Panc1 (cell line): ENCODE measurements around the gene ASB1. TPM values are rescaled to one million over a fixed set of nuclear protein-coding genes. Genes with fewer than 3 reads are reported as not detected.

Experiments used
- ATAC-seq: fragments of 200-7000 bp; cut with Tn5 transposase; 2 replicates; pipeline ENCODE4 v1.9.1; 2020; ENCODE audit warnings: mild to moderate bottlenecking, moderate library complexity
- BruUV-seq: library from RNA; stranded (reverse); fragments of 400-500 nt; replicated peaks from 2 replicates; lab custom pipeline; 2021; lab: Mats Ljungman, UMichigan
- CTCF ChIA-PET: fragments of 300-600 bp; sonication (Branson Sonifier 250); formaldehyde crosslinking; loops from one replicate; lab custom pipeline; 2022; ENCODE audit warnings: antibody characterized with exemption; lab: Charles Lee
- POLR2A ChIA-PET: fragments of 300-600 bp; sonication (Branson Sonifier 250); formaldehyde crosslinking; loops from one replicate; lab custom pipeline; 2022; ENCODE audit warnings: antibody characterized with exemption; lab: Charles Lee
- DNase-seq: peaks from one replicate; pipeline ENCODE4 v3.0.0-alpha.2; 2010; ENCODE audit warnings: low read depth, low spot score
- H3K27ac ChIP-seq: 2 replicates; pipeline ENCODE4 v1.5.1; 2011; ENCODE audit warnings: mild to moderate bottlenecking, low read length, inconsistent platforms
- H3K27me3 ChIP-seq: fragments of 200-500 bp; sonication (Bioruptor generic); 2 replicates; pipeline ENCODE4 v1.6.0; 2014; ENCODE audit warnings: low read length, inconsistent platforms; ENCODE audit not compliant: control insufficient read depth, insufficient read depth
- H3K36me3 ChIP-seq: fragments of 200-500 bp; sonication (Bioruptor generic); 2 replicates; pipeline ENCODE4 v1.5.1; 2014; ENCODE audit warnings: inconsistent platforms, mild to moderate bottlenecking, low read length, moderate library complexity; ENCODE audit not compliant: control insufficient read depth, insufficient read depth
- H3K4me1 ChIP-seq: 2 replicates; pipeline ENCODE4 v1.5.1; 2011; ENCODE audit warnings: inconsistent platforms, mild to moderate bottlenecking, low read length, moderate library complexity; ENCODE audit not compliant: control insufficient read depth, insufficient read depth
- H3K4me3 ChIP-seq, 2 experiments: 2 replicates each; pipeline ENCODE4 v1.5.1; 2011 to 2012; ENCODE audit warnings: low read depth in 2 of 2, low read length in 2 of 2, mild to moderate bottlenecking in 2 of 2, inconsistent platforms in 1 of 2, moderate library complexity in 1 of 2
- H3K9me3 ChIP-seq: fragments of 200-500 bp; sonication (Bioruptor generic); 2 replicates; pipeline ENCODE4 v1.5.1; 2014; ENCODE audit warnings: low read depth, mild to moderate bottlenecking, inconsistent platforms, low read length, moderate library complexity; ENCODE audit not compliant: control insufficient read depth, insufficient read depth
- CTCF ChIP-seq: fragments of 450-650 bp; IDR thresholded peaks from 2 replicates; pipeline ENCODE4 v1.5.1; 2017; ENCODE audit warnings: mild to moderate bottlenecking
- POLR2AphosphoS5 ChIP-seq: IDR thresholded peaks from 2 replicates; pipeline ENCODE4 v1.6.1; 2012; ENCODE audit warnings: mild to moderate bottlenecking, low read depth, low read length, moderate library complexity
- SIN3A ChIP-seq: IDR thresholded peaks from 2 replicates; pipeline ENCODE4 v1.6.1; 2012; ENCODE audit warnings: low read depth, mild to moderate bottlenecking, low read length, moderate library complexity, borderline replicate concordance; ENCODE audit not compliant: insufficient read depth
- TCF7L2 ChIP-seq: IDR thresholded peaks from 2 replicates; pipeline ENCODE4 v1.6.1; 2011; ENCODE audit warnings: mild to moderate bottlenecking, low read depth, low read length, inconsistent platforms
- in situ Hi-C: cut with HindIII; loops from 2 replicates; pipeline ENCODE4 v1.10.0; 2016; ENCODE audit warnings: low sequenced_read_pairs, low pct_unique_long_range_greater_than_20kb
- intact Hi-C: fragments of 100-400 bp; cut with micrococcal nuclease; formaldehyde crosslinking; loops from one replicate; pipeline ENCODE4 v1.10.0; 2022; ENCODE audit not compliant: unreplicated experiment
- total RNA-seq: library from RNA; stranded (reverse); gene quantifications from one replicate; pipeline ENCODE4 v1.2.1, GENCODE V29; 2021; ENCODE audit not compliant: unreplicated experiment
- TF ChIP-seq, protein P1 (sequence below), 2 experiments: IDR thresholded peaks; 2 replicates each; pipeline ENCODE4 v1.6.1; 2011 to 2012; ENCODE audit warnings: low read depth in 2 of 2, control low read depth in 1 of 2, low read length in 1 of 2, mild to moderate bottlenecking in 1 of 2, moderate library complexity in 1 of 2; ENCODE audit not compliant: insufficient read depth in 1 of 2

The ASB1 gene
- total RNA-seq, 1 experiment from 2014 or later: 57.3 TPM

GRCh38 chr2:238382381-238382781 is 44.3 kb upstream of the ASB1 start:
- DNase-seq: no peak
- no TSS peak for BruUV-seq
- in situ Hi-C loops: no loop called here
- no peak for TF ChIP-seq POLR2AphosphoS5
- no peak for TF ChIP-seq TCF7L2
- no peak for TF ChIP-seq CTCF
- TF ChIP-seq, protein P1, sequence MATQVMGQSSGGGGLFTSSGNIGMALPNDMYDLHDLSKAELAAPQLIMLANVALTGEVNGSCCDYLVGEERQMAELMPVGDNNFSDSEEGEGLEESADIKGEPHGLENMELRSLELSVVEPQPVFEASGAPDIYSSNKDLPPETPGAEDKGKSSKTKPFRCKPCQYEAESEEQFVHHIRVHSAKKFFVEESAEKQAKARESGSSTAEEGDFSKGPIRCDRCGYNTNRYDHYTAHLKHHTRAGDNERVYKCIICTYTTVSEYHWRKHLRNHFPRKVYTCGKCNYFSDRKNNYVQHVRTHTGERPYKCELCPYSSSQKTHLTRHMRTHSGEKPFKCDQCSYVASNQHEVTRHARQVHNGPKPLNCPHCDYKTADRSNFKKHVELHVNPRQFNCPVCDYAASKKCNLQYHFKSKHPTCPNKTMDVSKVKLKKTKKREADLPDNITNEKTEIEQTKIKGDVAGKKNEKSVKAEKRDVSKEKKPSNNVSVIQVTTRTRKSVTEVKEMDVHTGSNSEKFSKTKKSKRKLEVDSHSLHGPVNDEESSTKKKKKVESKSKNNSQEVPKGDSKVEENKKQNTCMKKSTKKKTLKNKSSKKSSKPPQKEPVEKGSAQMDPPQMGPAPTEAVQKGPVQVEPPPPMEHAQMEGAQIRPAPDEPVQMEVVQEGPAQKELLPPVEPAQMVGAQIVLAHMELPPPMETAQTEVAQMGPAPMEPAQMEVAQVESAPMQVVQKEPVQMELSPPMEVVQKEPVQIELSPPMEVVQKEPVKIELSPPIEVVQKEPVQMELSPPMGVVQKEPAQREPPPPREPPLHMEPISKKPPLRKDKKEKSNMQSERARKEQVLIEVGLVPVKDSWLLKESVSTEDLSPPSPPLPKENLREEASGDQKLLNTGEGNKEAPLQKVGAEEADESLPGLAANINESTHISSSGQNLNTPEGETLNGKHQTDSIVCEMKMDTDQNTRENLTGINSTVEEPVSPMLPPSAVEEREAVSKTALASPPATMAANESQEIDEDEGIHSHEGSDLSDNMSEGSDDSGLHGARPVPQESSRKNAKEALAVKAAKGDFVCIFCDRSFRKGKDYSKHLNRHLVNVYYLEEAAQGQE (IDR thresholded peaks at IDR 0.05; ENCODE audit: insufficient read depth in 1 of 2, low read depth in 2 of 2, low read length in 1 of 2): no peak
- no peak for TF ChIP-seq SIN3A
- no peak overlapping the region for H3K27ac ChIP-seq
- ATAC-seq: no peak
- ChIA-PET CTCF (no interaction called here), POLR2A (no interaction called here)
- no peaks in the 10 kb centered on the region for H3K36me3 ChIP-seq
- H3K4me3 ChIP-seq: no peak overlapping the region
- intact Hi-C loops: no loop called here
- H3K4me1 ChIP-seq: no peaks in the 10 kb centered on the region
- H3K27me3 ChIP-seq: no peaks in the 10 kb centered on the region
- H3K9me3 ChIP-seq: no peaks in the 10 kb centered on the region

DNA sequence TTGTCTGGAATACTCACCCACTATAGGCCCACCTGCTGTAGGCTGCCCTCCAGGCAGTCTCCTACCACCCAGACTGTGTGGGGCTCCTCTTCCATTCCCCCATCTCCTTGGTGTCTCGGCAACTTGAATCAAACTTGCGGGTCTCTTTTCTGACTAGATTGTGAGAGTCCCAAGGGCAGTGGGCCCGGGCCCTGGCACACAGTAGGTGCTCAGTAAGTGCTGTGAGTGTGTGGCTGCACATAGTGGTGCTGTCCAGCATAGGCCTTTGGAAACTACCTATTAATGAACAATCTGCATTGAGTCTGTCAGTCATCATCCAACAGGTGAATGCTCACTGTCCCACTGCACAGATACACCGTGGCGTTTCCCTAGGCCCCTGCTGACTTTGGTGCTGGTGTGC is 43.6 kb upstream of the ASB1 start:
- no TSS peak for BruUV-seq
- POLR2A ChIA-PET: no interaction called here

More for the DNA sequence above, 43.6 kb upstream of the ASB1 start:
- Histone ChIP-seq H3K4me1 (no peaks in the 10 kb centered on the region), H3K27ac (no peak overlapping the region), H3K36me3 (no peaks in the 10 kb centered on the region), H3K9me3 (no peaks in the 10 kb centered on the region), H3K4me3 (no peak overlapping the region), H3K27me3 (no peaks in the 10 kb centered on the region)
- intact Hi-C loops: no loop called here
- in situ Hi-C loops: no loop called here
- ATAC-seq: no peak
- DNase-seq: no peak
- no peak for TF ChIP-seq CTCF
- TF ChIP-seq, protein P1 (IDR thresholded peaks at IDR 0.05; ENCODE audit: insufficient read depth in 1 of 2, low read depth in 2 of 2, low read length in 1 of 2): no peak
- TF ChIP-seq SIN3A: no peak
- TF ChIP-seq POLR2AphosphoS5: no peak
- TF ChIP-seq TCF7L2: no peak
- CTCF ChIA-PET: no interaction called here
